HepG2 (cell line): ENCODE results near the gene BCAM. TPM values are rescaled to one million over a fixed set of nuclear protein-coding genes. Genes with fewer than 3 reads are reported as not detected.

Source experiments
- FOXK2 ChIP-seq: fragments of 450-650 bp; IDR thresholded peaks from 2 replicates; pipeline ENCODE4 v1.6.1; 2016
- JARID2 ChIP-seq: sonication (generic); formaldehyde crosslinking; IDR thresholded peaks from 2 replicates; pipeline ENCODE4 v1.8.1; 2023; ENCODE audit warnings: missing genetic modification reagents, inconsistent platforms; ENCODE audit not compliant: insufficient replicate concordance
- KLF15 ChIP-seq: sonication (generic); formaldehyde crosslinking; IDR thresholded peaks from 2 replicates; pipeline ENCODE4 v1.8.1; 2023; ENCODE audit warnings: borderline replicate concordance, mild to moderate bottlenecking, inconsistent platforms, missing genetic modification reagents, mixed read lengths
- PCBP1 ChIP-seq: fragments of 200-400 bp; formaldehyde crosslinking; IDR thresholded peaks from 2 replicates; pipeline ENCODE4 v1.6.1; 2017; ENCODE audit warnings: mild to moderate bottlenecking, low read depth, low read length, borderline replicate concordance
- SETDB1 ChIP-seq: sonication (generic); formaldehyde crosslinking; IDR thresholded peaks from 2 replicates; pipeline ENCODE4 v1.5.1; 2020; ENCODE audit warnings: missing genetic modification reagents, mild to moderate bottlenecking, borderline replicate concordance
- SMAD3 ChIP-seq: sonication (generic); formaldehyde crosslinking; IDR thresholded peaks from 2 replicates; pipeline ENCODE4 v1.4.0; 2020; ENCODE audit warnings: missing genetic modification reagents
- TERF1 ChIP-seq: sonication (generic); formaldehyde crosslinking; IDR thresholded peaks from 2 replicates; pipeline ENCODE4 v1.8.0; 2022; ENCODE audit warnings: mild to moderate bottlenecking, missing genetic modification reagents, moderate library complexity
- TRIM24 ChIP-seq: sonication (generic); formaldehyde crosslinking; IDR thresholded peaks from 2 replicates; pipeline ENCODE4 v1.8.0; 2022; ENCODE audit warnings: mild to moderate bottlenecking, missing genetic modification reagents
- ZBTB25 ChIP-seq: IDR thresholded peaks from 2 replicates; pipeline ENCODE4 v1.6.1; 2018; ENCODE audit warnings: missing genetic modification reagents
- ZC3H4 ChIP-seq: sonication (generic); formaldehyde crosslinking; IDR thresholded peaks from 2 replicates; pipeline ENCODE4 v1.4.0; 2020; ENCODE audit warnings: missing genetic modification reagents, borderline replicate concordance
- ZFP91 ChIP-seq: sonication (generic); formaldehyde crosslinking; IDR thresholded peaks from 2 replicates; pipeline ENCODE4 v1.9.0; 2022; ENCODE audit warnings: missing genetic modification reagents, mild to moderate bottlenecking, borderline replicate concordance
- ZNF781 ChIP-seq: sonication (generic); formaldehyde crosslinking; IDR thresholded peaks from 2 replicates; pipeline ENCODE4 v1.5.1; 2020; ENCODE audit warnings: borderline replicate concordance, mild to moderate bottlenecking, missing genetic modification reagents; ENCODE audit errors: not compliant biosample characterization
- ZNF878 ChIP-seq: sonication (generic); formaldehyde crosslinking; IDR thresholded peaks from 2 replicates; pipeline ENCODE4 v1.8.1; 2023; ENCODE audit warnings: mild to moderate bottlenecking, missing genetic modification reagents, moderate library complexity
- polyA plus RNA-seq, 8 experiments: library from polyadenylated mRNA; depleted of rRNA in 3 of 8; stranded (reverse) in 7 of 8; unstranded in 1 of 8; fragments of >200 nt; fragmentation: Illumina TruSeq in 4 of 8; extraction: Trizol in 4 of 8; gene quantifications; 2 replicates each; pipeline versions ENCODE4 v1.2.1 to v1.2.3, GENCODE V29; 2011 to 2016; ENCODE audit warnings: low read depth in 4 of 8, missing spikeins in 1 of 8, mixed read lengths in 1 of 8; ENCODE audit not compliant: insufficient read depth in 1 of 8
- total RNA-seq, 5 experiments: library from RNA; depleted of rRNA; stranded (reverse); fragments of >200 nt; fragmentation: Illumina TruSeq; extraction: Trizol; gene quantifications; 2 replicates each; pipeline ENCODE4 v1.2.3, GENCODE V29; 2016; ENCODE audit warnings: low read depth in 1 of 5
- TF ChIP-seq, protein P1 (sequence below): sonication (generic); formaldehyde crosslinking; IDR thresholded peaks from 2 replicates; pipeline ENCODE4 v1.4.0; 2020; ENCODE audit warnings: missing genetic modification reagents, borderline replicate concordance
- TF ChIP-seq, protein P2 (sequence below): sonication (generic); formaldehyde crosslinking; IDR thresholded peaks from 2 replicates; pipeline ENCODE4 v1.4.0; 2020; ENCODE audit warnings: missing genetic modification reagents
- TF ChIP-seq, protein P3 (sequence below): sonication (generic); formaldehyde crosslinking; IDR thresholded peaks from 2 replicates; pipeline ENCODE4 v1.5.0; 2020; ENCODE audit warnings: mild to moderate bottlenecking, missing genetic modification reagents

Gene BCAM
- total and polyA plus RNA-seq, 2 of the 13 experiments (the other 11 are each of a cell fraction or from before 2014, with no cell fraction given): 51.2 to 62.7 TPM

DNA sequence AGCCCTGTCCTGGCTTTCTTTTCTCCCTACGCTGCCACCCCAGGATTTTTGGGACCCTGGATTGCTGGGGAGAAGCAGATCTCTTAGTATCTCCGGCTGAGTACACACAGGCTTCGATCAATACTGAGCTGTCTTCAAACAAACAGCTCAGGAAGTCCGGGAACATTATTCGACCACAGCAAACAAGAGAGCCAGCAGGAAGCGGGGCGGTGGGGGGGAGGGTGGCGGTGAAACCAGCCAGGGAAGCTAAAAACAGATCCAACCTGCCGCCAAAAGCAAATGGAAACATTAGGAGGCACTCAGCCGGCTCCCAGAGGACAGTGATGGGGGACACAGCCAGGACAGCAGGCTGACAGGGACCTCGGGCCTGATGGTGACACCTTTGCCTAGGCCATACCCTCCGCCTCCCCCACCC lies 12.2 kb upstream of the BCAM start (continued):
- TF ChIP-seq, protein P1, sequence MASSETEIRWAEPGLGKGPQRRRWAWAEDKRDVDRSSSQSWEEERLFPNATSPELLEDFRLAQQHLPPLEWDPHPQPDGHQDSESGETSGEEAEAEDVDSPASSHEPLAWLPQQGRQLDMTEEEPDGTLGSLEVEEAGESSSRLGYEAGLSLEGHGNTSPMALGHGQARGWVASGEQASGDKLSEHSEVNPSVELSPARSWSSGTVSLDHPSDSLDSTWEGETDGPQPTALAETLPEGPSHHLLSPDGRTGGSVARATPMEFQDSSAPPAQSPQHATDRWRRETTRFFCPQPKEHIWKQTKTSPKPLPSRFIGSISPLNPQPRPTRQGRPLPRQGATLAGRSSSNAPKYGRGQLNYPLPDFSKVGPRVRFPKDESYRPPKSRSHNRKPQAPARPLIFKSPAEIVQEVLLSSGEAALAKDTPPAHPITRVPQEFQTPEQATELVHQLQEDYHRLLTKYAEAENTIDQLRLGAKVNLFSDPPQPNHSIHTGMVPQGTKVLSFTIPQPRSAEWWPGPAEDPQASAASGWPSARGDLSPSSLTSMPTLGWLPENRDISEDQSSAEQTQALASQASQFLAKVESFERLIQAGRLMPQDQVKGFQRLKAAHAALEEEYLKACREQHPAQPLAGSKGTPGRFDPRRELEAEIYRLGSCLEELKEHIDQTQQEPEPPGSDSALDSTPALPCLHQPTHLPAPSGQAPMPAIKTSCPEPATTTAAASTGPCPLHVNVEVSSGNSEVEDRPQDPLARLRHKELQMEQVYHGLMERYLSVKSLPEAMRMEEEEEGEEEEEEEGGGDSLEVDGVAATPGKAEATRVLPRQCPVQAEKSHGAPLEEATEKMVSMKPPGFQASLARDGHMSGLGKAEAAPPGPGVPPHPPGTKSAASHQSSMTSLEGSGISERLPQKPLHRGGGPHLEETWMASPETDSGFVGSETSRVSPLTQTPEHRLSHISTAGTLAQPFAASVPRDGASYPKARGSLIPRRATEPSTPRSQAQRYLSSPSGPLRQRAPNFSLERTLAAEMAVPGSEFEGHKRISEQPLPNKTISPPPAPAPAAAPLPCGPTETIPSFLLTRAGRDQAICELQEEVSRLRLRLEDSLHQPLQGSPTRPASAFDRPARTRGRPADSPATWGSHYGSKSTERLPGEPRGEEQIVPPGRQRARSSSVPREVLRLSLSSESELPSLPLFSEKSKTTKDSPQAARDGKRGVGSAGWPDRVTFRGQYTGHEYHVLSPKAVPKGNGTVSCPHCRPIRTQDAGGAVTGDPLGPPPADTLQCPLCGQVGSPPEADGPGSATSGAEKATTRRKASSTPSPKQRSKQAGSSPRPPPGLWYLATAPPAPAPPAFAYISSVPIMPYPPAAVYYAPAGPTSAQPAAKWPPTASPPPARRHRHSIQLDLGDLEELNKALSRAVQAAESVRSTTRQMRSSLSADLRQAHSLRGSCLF (CRISPR knock-in tag): no peak
- TF ChIP-seq TERF1 (CRISPR knock-in tag): no peak
- no peak for TF ChIP-seq SMAD3 (CRISPR knock-in tag)
- TF ChIP-seq KLF15: no peak
- no peak for TF ChIP-seq ZNF781 (CRISPR knock-in tag)
- TF ChIP-seq PCBP1: no peak
- TF ChIP-seq ZBTB25 (CRISPR knock-in tag): no peak
- TF ChIP-seq, protein P2, sequence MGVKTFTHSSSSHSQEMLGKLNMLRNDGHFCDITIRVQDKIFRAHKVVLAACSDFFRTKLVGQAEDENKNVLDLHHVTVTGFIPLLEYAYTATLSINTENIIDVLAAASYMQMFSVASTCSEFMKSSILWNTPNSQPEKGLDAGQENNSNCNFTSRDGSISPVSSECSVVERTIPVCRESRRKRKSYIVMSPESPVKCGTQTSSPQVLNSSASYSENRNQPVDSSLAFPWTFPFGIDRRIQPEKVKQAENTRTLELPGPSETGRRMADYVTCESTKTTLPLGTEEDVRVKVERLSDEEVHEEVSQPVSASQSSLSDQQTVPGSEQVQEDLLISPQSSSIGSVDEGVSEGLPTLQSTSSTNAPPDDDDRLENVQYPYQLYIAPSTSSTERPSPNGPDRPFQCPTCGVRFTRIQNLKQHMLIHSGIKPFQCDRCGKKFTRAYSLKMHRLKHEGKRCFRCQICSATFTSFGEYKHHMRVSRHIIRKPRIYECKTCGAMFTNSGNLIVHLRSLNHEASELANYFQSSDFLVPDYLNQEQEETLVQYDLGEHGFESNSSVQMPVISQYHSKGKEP: no peak
- no peak for TF ChIP-seq SETDB1 (CRISPR knock-in tag)
- TF ChIP-seq ZC3H4 (CRISPR knock-in tag): no peak
- 0 out of 2 replicates have a peak, but pooled peaks have one; percentile 34 for TF ChIP-seq ZFP91 (CRISPR knock-in tag)
- TF ChIP-seq TRIM24 (CRISPR knock-in tag): no peak
- TF ChIP-seq FOXK2: no peak
- TF ChIP-seq JARID2: no peak
- no peak for TF ChIP-seq ZNF878
- TF ChIP-seq, protein P3, sequence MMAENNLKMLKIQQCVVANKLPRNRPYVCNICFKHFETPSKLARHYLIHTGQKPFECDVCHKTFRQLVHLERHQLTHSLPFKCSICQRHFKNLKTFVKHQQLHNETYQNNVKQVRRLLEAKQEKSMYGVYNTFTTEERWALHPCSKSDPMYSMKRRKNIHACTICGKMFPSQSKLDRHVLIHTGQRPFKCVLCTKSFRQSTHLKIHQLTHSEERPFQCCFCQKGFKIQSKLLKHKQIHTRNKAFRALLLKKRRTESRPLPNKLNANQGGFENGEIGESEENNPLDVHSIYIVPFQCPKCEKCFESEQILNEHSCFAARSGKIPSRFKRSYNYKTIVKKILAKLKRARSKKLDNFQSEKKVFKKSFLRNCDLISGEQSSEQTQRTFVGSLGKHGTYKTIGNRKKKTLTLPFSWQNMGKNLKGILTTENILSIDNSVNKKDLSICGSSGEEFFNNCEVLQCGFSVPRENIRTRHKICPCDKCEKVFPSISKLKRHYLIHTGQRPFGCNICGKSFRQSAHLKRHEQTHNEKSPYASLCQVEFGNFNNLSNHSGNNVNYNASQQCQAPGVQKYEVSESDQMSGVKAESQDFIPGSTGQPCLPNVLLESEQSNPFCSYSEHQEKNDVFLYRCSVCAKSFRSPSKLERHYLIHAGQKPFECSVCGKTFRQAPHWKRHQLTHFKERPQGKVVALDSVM (CRISPR knock-in tag): peak; percentile 67; the same call in 1 of the 2 replicates
